Heart right ventricle (tissue), 16 donors: ENCODE measurements around the gene TMEM86B. TPM values are rescaled to one million over a fixed set of nuclear protein-coding genes. Genes with fewer than 3 reads are reported as not detected.
"Not testable (repeated sequence)": the region's sequence is repeated elsewhere in the genome, so short reads cannot be mapped to it uniquely, and the experiment has no call there.

Experiments
- ATAC-seq, 8 donors: fragments of 200-7000 bp; cut with Tn5 transposase; one replicate each; pipeline ENCODE4 v1.9.1; 2020; ENCODE audit warnings: mild to moderate bottlenecking in 8 of 8, moderate library complexity in 8 of 8, moderate number of reproducible peaks in 1 of 8
- DNase-seq, 2 donors: peaks; one replicate each; pipeline ENCODE4 v3.0.0-alpha.2; 2020
- H3K27ac ChIP-seq, 10 donors: fragments of 200-600 bp; sonication (generic) in 2 of 10; one replicate each; pipeline versions ENCODE4 v1.5.0 to v1.8.0; 2020 to 2022; ENCODE audit warnings: mild to moderate bottlenecking in 3 of 10
- H3K27me3 ChIP-seq, 7 donors: fragments of 200-600 bp; one replicate each; pipeline ENCODE4 v1.8.0; 2021 to 2022; ENCODE audit warnings: mild to moderate bottlenecking in 2 of 7
- H3K36me3 ChIP-seq, 9 donors: fragments of 200-600 bp; sonication (generic) in 1 of 9; one replicate each; pipeline versions ENCODE4 v1.5.0 to v1.8.0; 2020 to 2022; ENCODE audit warnings: mild to moderate bottlenecking in 2 of 9
- H3K4me1 ChIP-seq, 9 donors: fragments of 200-600 bp; sonication (generic) in 1 of 9; one replicate each; pipeline versions ENCODE4 v1.5.0 to v1.8.0; 2020 to 2022; ENCODE audit warnings: mild to moderate bottlenecking in 4 of 9
- H3K4me3 ChIP-seq, 10 donors: fragments of 200-600 bp; sonication (generic) in 2 of 10; one replicate each; pipeline versions ENCODE4 v1.5.0 to v1.8.0; 2020 to 2022; ENCODE audit warnings: mild to moderate bottlenecking in 7 of 10, moderate library complexity in 2 of 10
- H3K9me3 ChIP-seq, 11 donors: fragments of 200-600 bp in 10 of 11; sonication (generic) in 2 of 11; one replicate each; pipeline versions ENCODE4 v1.5.0 to v1.8.0; 2013 to 2022; ENCODE audit warnings: mild to moderate bottlenecking in 2 of 11, control low read depth in 1 of 11, moderate library complexity in 1 of 11
- CTCF ChIP-seq, 9 donors: fragments of 200-600 bp; sonication (generic) in 2 of 9; IDR thresholded peaks; one replicate each; pipeline versions ENCODE4 v1.5.0 to v1.8.0; 2021 to 2022; ENCODE audit warnings: antibody characterized with exemption in 9 of 9, mild to moderate bottlenecking in 5 of 9, moderate library complexity in 1 of 9
- WGBS, 2 donors: extraction: QIAGEN DNeasy Blood & Tissue Kit; methylation state at CpG; one replicate each; pipeline ENCODE4 v1.1.7; 2013; ENCODE audit warnings: inconsistent platforms in 1 of 2; 5-methylcytosine and 5-hydroxymethylcytosine counted together
- intact Hi-C, 10 donors: fragments of 100-400 bp; cut with DNase I; formaldehyde crosslinking; loops; one replicate each; pipeline versions ENCODE4 v1.11.1 to v1.14.2; 2022
- polyA plus RNA-seq, 2 donors: library from polyadenylated mRNA; stranded (reverse); fragments of 200-250 nt; gene quantifications; one replicate each; pipeline ENCODE4 v1.2.3, GENCODE V29; 2013
- total RNA-seq, 10 donors: library from RNA; stranded (reverse); fragmentation: NEBNext Ultra II Directional in 3 of 10; extraction: Animal tissue kit (Norgen Biotek cat#: 25700) in 3 of 10; gene quantifications; one replicate each; pipeline versions ENCODE4 v1.2.1 to v1.2.4, GENCODE V29; 2021 to 2023
- donor health status: Arrhythmogenic right ventricular cardiomyopathy.
- donor health status: ischemic (EF 13 %, LVEDD 7.1; RV severe dilation, severe dysfunction).
- donor health status: healthy with polysubstance abuse.
- donor health status: DM: no; HTN: yes; CAD: no.
- donor health status: DM: no; HTN: no; CAD: no.
- donor health status: ischemic (EF 25% LVEDD 6.9; RV normal size, moderate dysfunction).
- donor health status: ischemic (EF 25% LVEDD 5.7; RV mildly dilated, moderate dysfunction).
- donor health status: healthy.
- donor health status: DM: yes; HTN: yes; CAD: no.
- donor health status: Ischemic cardiomyopathy.
- donor health status: ischemic (EF 35%, LVEDD 5.7; RV mildly dilated, moderate dysfunction).
- donor health status: nonischemic (EF 11% LVEDD 7.7; RV severe dilation, severe dysfunction).
- donor health status: DM: yes; HTN: yes; CAD: no.
- donor health status: PGD.
- donor health status: ischemic (EF 29% LVEDD 5.4; RV normal size, mild dysfunction).
- donor health status: nonischemic (EF 23%, LVEDD 6.1; RV moderate dilation, normal function).

TMEM86B gene
- total and polyA plus RNA-seq, 12 donors: 0.77 to 5.9 (median 2.0) TPM

- ATAC-seq: no peak
Measured at GRCh38 chr19:55226273-55226672, 2.3 kb downstream of the TMEM86B start.

GRCh38 chr19:55225415-55225958, 3.1 kb downstream of the TMEM86B start:
- no peak for TF ChIP-seq CTCF (IDR thresholded peaks at IDR 0.05)
- WGBS, 2 donors: 87 to 90% methylated on average over 7 of the region's 7 CpGs
- intact Hi-C loops: no loop called here
- Histone ChIP-seq H3K9me3 (peaks cover 0 to 4% (median 0%) of the 10 kb centered on the region in 11 donors), H3K4me3 (no peak overlapping the region), H3K27ac (no peak overlapping the region), H3K4me1 (peaks cover 0 to 23% (median 13%) of the 10 kb centered on the region in 9 donors), H3K36me3 (peaks cover 0 to 50% (median 10%) of the 10 kb centered on the region in 9 donors), H3K27me3 (no peaks in the 10 kb centered on the region)
- DNase-seq (no peak), ATAC-seq (no peak)

More at GRCh38 chr19:55226273-55226672, 2.3 kb downstream of the TMEM86B start:
- no peaks in the 10 kb centered on the region for H3K9me3 ChIP-seq
- 71 to 86% methylated on average over 9 of the region's 9 CpGs for WGBS, 2 donors
- H3K4me1 ChIP-seq: peaks cover 0 to 23% (median 13%) of the 10 kb centered on the region in 9 donors
- H3K27me3 ChIP-seq: no peaks in the 10 kb centered on the region
- DNase-seq: no peak
- intact Hi-C loops: no loop called here
- no peak overlapping the region for H3K4me3 ChIP-seq
- no peak overlapping the region for H3K27ac ChIP-seq
- no peak for TF ChIP-seq CTCF (IDR thresholded peaks at IDR 0.05)
- H3K36me3 ChIP-seq: peaks cover 0 to 58% (median 18%) of the 10 kb centered on the region in 9 donors

- H3K4me3 ChIP-seq, DNase-seq, H3K27me3 ChIP-seq, ATAC-seq, H3K27ac ChIP-seq, H3K9me3 ChIP-seq, intact Hi-C loops: not testable (repeated sequence)
- Histone ChIP-seq H3K36me3 (peaks cover 0 to 44% (median 7%) of the 10 kb centered on the region in 9 donors), H3K4me1 (peaks cover 0 to 23% (median 13%) of the 10 kb centered on the region in 9 donors)
- 69 to 74% methylated on average over 11 of the region's 11 CpGs for WGBS, 2 donors
Measured at GRCh38 chr19:55224679-55225414, 3.7 kb downstream of the TMEM86B start.

- DNase-seq (no peak), ATAC-seq (no peak)
- H3K4me1 ChIP-seq: peaks cover 0 to 22% (median 13%) of the 10 kb centered on the region in 9 donors
- no peak overlapping the region for H3K27ac ChIP-seq
- peaks cover 0 to 8% (median 0%) of the 10 kb centered on the region in 11 donors for H3K9me3 ChIP-seq
- no peaks in the 10 kb centered on the region for H3K27me3 ChIP-seq
- H3K4me3 ChIP-seq: no peak overlapping the region
- intact Hi-C loops: no loop called here
- peaks cover 0 to 37% (median 7%) of the 10 kb centered on the region in 9 donors for H3K36me3 ChIP-seq
- TF ChIP-seq CTCF (IDR thresholded peaks at IDR 0.05): no peak
- 82 to 84% methylated on average over 26 of the region's 26 CpGs for WGBS, 2 donors
Measured at GRCh38 chr19:55224038-55224665, 4.4 kb downstream of the TMEM86B start.
